Smooth muscle cell of the brain vasculature (primary cell): ENCODE data around the gene SPAG16.

Experiments
- DNase-seq: peaks from one replicate; pipeline ENCODE4 v3.0.0-alpha.2; 2012; ENCODE audit warnings: low read depth, low spot score

SPAG16 gene

DNA sequence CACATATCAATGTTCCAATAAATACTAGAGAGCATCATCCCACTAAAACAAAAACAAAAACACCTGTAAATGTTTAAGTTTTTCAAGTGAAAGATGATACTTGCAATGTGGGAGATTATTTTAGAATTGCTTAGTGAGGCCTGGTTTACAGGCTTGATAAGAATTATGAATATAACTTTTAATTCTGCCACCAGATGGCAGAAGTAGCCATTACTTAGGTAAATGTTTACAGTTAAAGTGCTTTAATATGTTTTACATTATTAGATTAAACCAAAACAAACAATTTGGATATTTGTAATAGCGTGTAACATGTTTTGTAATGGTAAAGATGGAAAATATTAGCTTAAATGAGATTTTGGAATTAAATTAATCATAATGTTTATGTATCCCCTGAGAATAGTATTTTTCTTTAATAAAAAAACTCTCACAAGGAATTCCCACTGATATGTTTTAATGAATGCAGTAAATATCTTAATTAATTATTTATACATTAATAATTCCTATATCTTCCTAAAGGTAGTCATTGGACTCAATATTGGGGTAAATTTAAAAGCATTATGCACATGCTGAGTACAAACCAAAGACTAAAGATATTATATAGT lies 522.0 kb downstream of the SPAG16 start:
- peak; percentile 6 for DNase-seq

DNA sequence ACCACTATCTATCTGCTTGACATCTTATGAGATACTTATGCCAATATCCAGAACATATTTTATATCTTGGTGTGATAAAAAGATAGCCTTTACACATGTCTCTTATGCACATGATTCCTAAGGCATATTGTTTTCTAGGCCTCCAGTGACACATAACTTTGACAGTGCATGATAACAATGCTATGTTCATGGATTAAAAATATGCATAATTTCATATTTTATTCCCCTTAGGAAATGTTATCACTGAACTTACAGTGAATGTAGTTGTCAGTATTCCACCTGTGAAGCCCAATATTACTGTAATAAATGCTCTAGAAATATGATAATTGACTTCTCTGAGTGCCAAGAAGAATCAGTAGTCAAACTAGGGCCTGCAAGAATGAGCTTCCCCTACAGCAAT lies 532.3 kb downstream of the SPAG16 start:
- DNase-seq = no peak

- DNase-seq = no peak
These were observed 534.2 kb downstream of the SPAG16 start for GRCh38 chr2:213818436-213818835.

GRCh38 chr2:213834331-213834730 lies 550.1 kb downstream of the SPAG16 start:
- DNase-seq = no peak

DNA sequence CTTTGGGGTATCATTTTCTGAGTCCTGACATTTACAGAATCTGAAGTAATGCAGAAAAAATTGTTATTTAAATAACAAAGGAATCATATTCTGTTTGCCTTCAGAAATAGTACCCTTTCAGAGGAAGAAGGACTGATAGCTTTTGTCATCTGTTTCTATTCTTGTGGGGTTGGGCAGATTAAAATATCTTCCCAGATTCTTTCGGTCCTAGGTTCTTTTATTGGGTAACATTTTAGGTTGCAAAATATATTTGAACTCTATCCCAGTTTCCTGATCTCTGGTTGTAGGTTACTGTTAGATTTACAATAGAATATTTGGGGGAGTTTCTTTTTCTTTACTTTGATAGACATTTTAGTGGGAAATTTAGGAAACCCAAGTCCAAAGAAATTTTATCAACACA lies 550.5 kb downstream of the SPAG16 start:
- DNase-seq = no peak

DNA sequence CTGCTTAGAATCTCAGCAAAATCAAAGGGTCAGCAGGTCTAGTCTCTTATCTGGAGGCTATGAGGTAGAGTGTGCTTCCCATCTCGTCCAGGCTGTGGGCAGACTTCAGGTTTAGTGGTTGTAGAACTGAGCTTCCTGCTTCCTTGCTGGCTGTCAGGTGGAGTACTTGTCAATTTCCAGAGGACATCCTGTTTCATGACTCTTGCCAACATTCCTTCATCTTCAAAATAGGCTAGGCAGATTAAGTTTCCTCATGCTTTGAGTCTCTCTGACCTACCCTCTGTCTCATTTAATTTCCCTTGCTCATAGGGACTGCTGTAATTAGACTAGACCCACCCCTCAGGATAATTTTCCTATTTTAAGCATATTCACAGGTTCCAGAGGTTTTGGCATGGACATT lies 562.6 kb downstream of the SPAG16 start:
- no peak for DNase-seq

DNA sequence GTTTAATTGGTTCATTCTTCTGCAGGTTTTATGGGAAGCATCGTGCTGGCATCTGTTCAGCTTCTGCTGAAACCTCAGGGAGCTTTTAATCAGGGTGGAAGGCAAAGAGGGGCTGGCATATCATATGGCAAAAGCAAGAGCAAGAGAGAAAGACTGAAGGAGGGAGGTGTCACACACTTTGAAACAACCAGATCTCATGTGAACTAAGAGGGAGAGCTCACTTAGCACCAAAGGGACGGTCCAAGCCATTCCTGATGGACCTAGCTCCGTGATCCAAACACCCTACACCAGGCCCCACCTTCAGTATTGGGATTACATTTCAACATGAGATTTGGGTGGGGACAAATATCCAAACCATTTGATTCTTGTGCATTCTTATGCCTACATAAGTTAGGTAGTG lies 563.1 kb downstream of the SPAG16 start:
- DNase-seq = no peak

DNA sequence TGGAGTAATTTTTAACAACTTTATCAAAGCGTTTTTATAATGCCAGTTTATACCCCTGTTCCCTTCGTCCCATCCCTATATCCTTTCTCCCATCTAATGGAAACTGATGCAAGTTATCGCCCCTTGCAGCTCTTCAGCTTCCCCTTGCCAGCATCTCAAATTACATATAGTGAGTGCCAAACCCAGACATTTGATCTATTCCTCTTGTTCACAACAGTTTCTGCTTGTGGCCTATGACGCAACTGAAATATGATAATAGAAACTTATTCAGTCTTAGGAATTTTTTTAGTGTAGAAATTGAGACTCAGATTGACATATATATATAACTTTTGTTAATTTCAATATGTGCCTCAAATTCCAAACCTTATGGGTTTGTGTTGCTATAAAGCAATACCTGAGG lies 564.4 kb downstream of the SPAG16 start:
- DNase-seq = no peak

- DNase-seq = no peak
These were observed 577.4 kb downstream of the SPAG16 start for GRCh38 chr2:213861638-213862037.

GRCh38 chr2:213862407-213863076 lies 578.3 kb downstream of the SPAG16 start:
- no peak for DNase-seq

DNA sequence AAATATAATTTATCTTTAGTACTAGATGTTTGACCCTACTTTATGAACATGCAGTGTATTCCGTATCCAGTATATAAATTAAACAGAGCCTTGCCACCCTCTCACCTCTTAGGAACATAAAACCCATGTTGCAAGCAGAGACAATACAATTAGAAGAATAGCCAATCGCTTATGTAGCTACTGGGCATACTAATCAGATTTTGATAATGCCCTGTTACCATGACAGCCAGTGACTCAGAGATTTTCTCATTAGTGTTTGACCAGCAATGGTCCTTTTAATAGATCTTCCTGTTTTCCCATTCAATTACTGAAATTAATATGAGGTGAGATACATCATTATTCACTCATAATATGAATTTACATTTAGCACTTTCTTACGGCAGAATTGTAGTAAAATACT lies 579.3 kb downstream of the SPAG16 start:
- no peak for DNase-seq

DNA sequence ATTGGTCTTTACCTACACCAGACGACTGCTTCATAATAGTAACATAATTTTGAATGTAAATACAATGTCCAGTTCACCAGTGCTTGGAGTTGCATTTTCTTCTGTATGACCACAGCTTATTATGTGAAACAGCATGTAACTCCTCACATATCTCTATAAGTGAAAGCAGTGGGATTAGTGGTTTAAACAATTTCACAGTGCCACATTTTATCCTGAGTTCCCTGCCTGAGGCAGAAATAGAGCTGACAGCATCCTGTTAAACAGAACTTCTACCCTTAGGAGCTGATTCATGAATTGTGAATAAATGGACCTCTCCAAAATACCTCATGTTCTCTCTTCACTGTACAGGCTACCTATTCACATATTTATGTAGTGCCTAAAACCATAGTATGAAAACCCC lies 584.3 kb downstream of the SPAG16 start:
- no peak for DNase-seq

DNA sequence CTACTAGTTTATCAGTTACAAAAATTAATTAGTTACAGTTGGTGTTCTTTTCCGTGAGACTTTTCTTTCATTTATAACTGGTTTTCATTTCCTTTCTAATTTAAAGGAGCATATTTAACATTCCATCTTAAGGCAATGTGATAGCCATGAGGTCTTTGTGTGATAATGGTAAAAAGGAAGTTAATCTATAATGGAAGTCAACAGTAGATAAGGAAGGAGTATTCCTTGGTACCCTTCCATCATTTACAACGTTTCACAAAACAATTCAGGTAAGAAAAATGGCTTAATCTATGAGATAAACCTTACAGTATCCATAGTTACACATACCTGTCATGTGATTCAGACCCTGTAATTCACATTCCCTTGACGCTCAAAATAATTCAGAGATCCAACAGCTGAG lies 601.2 kb downstream of the SPAG16 start:
- DNase-seq = no peak

GRCh38 chr2:213914510-213914909 lies 630.2 kb downstream of the SPAG16 start:
- DNase-seq = no peak

DNA sequence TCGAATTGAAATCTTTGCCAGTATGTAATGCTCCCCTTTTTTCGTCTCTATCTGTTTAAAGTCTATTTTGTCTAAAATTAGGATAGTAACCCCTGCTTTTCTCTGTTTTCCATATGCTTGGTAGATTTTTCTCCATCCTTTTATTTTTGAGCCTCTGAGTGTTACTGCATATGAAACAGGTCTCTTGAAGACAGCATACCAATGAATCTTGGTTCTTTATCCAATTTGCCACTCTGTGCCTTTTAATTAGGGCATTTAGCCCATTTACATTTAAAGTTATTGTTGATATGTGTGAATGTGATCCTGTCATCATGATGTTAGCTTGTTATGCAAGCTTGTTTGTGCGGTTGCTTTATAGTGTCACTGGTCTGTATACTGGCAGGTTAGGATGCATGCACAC lies 635.8 kb downstream of the SPAG16 start:
- DNase-seq = no peak

- DNase-seq = no peak
These were observed 639.3 kb downstream of the SPAG16 start for GRCh38 chr2:213923543-213923942.

DNA sequence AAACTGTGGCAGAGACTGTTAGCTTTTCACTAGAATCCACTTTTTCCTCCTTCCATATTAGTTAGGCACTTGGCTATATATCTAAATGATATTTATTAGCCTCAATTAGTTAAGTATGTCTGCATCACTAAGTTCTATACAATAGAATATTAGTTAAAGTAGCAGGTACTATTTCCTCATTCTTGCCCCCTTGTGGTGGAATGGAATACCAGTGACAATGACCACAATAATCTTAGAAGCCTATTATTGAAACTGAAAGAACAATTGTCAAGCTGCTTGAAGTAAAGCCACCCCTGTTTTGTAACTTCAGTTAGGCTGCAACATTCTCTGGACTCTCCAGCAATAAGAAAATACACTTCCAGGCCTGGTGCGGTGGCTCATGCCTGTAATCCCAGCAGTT lies 650.3 kb downstream of the SPAG16 start:
- no peak for DNase-seq

GRCh38 chr2:213958086-213958485 lies 673.8 kb downstream of the SPAG16 start:
- no peak for DNase-seq

DNA sequence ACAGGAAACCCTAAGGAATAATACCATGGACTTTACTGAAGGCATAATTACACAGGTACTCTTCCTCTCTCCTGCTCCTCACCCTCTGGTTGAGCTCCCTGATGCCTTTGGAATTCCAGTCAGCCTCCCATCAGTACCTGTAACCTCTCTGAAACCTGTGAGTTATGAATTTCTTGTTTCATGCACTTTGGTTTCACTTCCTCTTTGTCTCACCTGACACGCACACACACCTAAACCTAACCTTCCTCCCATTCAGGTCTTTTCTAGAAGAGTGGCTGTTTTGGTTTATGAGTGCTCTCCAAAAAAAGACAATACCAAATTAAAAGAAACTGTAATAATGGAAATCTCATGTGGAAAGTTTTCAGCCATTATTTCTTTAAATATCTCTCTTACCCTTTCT lies 675.3 kb downstream of the SPAG16 start:
- no peak for DNase-seq

DNA sequence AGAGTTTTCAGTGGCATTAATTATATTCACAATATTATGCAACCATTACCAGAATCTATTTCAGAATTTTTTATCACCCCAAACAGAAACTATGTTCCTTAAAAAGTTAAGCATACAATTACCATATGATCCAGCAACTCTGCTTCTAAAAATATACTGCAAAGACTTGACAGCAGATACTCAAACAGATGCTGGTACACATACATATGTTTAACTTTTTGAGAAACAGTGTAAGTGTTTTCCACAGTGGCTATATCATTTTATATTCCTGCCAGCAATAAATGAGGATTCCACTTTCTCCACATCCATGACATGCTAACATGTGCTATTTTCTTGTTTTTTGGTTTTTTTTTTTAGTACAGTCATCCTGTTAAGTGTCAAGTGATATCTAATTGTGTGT lies 687.3 kb downstream of the SPAG16 start:
- no peak for DNase-seq

- DNase-seq = no peak
These were observed 696.6 kb downstream of the SPAG16 start for GRCh38 chr2:213980883-213981282.

DNA sequence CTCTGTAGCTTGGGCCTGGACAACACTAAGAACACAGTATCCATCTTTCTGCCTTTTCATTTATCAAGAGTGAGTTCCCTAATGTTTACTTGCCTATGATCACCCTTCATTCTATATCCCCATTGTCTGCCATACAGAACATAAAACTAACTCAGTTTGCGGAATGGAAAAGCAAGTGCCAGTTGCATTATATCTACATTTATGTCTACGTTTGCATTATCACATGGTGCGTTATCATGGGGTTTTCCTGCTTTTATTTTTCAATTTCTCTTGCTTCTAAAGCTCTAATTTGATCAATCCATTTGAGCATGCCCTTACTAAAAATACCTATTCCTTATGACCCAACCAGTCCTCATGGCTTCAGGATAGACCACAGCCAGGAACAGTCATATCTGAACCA lies 704.9 kb downstream of the SPAG16 start:
- DNase-seq = no peak

DNA sequence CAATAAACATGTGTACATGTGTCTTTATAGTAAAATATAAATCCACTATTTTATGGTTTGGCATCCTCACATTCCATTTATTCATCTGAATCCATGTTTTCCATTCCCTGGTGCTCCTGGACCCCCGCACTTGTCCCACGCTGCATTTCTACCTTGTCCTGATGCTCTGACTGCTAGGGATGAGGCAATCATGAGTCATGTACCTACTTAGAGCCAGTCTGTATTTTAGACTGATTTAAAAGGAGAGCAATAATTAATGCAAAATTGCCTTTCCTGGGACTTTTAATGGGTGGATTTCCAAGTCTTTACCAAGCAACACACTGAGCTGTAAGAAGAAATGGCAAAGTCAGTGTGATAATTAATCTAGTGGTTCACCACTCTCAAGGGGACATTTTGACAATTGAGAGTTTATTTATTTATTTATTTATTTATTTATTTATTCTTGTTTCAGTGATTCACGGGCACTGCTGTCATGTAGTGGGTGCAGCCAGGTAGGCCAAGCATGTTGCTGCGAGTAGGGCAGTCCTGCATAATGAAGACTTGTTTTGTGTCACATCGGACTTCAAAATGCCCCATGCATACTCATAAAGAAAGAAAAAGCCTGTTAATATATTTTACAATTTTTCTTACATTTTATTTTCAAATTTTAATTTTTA lies 707.3 kb downstream of the SPAG16 start:
- no peak for DNase-seq
